ENCODE measurements around the gene PRR35. TPM values are rescaled to one million over a fixed set of nuclear protein-coding genes. Genes with fewer than 3 reads are reported as not detected.

PRR35 gene
- total RNA-seq, 1 donor from 2014 or later, result not detected

GRCh38 chr16:555528-556473 lies 4.4 kb upstream of the PRR35 start:
- no peak overlapping the region for H3K4me3 ChIP-seq (ENCODE audit: low read depth, low read length)
- peak; percentile 9 for TF ChIP-seq CTCF (IDR thresholded peaks at IDR 0.05; ENCODE audit: insufficient read depth, low read length, poor library complexity, severe bottlenecking)
- peaks cover 38% of the 10 kb centered on the region for H3K27me3 ChIP-seq (ENCODE audit: control insufficient read depth, insufficient read depth, low read length)
- no peak for DNase-seq (ENCODE audit: low read depth)
- H3K36me3 ChIP-seq (ENCODE audit: control insufficient read depth, insufficient read depth, low read length), result peaks cover 1% of the 10 kb centered on the region

DNA sequence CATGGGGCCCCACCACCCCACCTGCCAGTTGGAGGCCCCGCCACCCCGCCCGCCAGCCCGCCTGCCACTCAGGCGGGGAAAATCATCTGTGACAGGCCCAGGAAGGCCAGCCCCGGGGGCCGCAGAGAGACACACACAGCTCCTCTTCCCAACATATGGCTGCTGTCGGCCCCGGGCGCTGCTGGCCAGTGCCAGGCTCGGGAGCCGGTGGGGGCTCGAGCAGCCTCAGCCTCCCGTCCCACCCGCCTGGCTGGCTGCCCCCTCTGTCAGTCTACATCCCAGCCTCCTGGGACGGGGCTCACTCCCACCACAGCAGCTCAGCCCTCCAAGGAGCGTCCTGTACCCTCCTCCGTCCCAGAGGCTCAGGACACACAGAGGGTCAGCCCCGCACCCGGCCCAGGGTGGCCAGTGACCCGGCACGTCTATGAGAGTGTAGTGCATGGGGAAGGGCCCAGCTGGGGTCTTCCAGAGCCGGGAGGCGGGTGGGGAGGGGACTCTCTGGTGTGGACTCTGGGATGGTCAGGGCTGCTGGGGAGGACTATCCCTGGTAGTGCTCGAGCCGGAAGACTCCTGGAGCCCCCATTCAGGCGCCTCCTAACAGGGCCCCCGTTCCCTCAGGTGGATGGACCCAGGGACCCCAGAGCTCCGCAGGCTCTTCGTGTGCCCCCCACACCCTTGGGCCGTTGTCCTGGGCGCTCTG lies 3.6 kb upstream of the PRR35 start:
- Histone ChIP-seq H3K27me3 (ENCODE audit: control insufficient read depth, insufficient read depth, low read length) (peaks cover 47% of the 10 kb centered on the region), H3K4me3 (ENCODE audit: low read depth, low read length) (no peak overlapping the region), H3K36me3 (ENCODE audit: control insufficient read depth, insufficient read depth, low read length) (peaks cover 1% of the 10 kb centered on the region)
- no peak for DNase-seq (ENCODE audit: low read depth)
- TF ChIP-seq CTCF (IDR thresholded peaks at IDR 0.05; ENCODE audit: insufficient read depth, low read length, poor library complexity, severe bottlenecking), result no peak

DNA sequence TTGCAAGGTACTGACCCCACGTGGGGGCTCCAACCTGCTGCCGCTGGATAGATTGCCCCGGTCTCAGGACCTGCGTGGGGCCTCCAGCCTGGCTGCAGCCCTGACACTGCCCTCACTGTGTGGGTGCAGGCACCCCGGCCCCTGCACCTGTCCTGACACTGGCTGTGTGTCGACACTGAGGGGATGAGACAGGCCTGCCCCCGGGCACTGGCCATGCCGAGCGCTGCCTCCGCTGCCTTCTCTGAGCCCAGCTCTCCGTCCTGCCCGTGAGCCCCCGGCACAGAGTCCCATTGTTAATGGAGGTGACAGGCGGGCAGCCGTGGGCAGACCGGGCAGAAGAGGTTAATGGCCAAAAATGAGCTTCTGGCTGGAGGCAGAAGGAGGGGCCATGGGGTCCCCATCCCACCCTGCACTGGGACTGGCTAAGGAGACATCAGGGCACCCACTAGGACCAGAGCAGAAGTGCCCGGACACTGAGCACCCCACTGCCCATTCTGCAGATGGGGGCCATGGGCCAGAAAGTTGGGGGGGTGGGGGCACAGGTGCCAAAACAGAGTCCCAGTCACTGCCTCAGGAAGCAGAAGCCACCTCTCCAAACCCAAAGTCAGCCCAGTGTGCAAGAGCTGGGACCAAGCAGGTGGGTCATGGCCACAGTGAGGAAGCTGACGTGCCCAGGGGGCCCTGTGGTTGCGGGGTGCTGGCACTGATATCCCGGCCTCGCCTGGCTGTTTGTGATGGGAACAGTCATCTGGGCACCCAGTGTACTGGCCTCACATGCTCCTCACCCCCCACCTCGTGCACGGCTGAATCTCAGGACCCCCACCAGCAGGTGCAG lies 2.5 kb upstream of the PRR35 start:
- H3K4me3 ChIP-seq (ENCODE audit: low read depth, low read length), result no peak overlapping the region
- TF ChIP-seq CTCF (IDR thresholded peaks at IDR 0.05; ENCODE audit: insufficient read depth, low read length, poor library complexity, severe bottlenecking), result no peak
- DNase-seq (ENCODE audit: low read depth), result no peak
- H3K27me3 ChIP-seq (ENCODE audit: control insufficient read depth, insufficient read depth, low read length), result peaks cover 57% of the 10 kb centered on the region
- peaks cover under 1% of the 10 kb centered on the region for H3K36me3 ChIP-seq (ENCODE audit: control insufficient read depth, insufficient read depth, low read length)

- Histone ChIP-seq H3K4me3 (ENCODE audit: low read depth, low read length) (no peak overlapping the region), H3K36me3 (ENCODE audit: control insufficient read depth, insufficient read depth, low read length) (no peaks in the 10 kb centered on the region), H3K27me3 (ENCODE audit: control insufficient read depth, insufficient read depth, low read length) (peaks cover 61% of the 10 kb centered on the region)
- TF ChIP-seq CTCF (IDR thresholded peaks at IDR 0.05; ENCODE audit: insufficient read depth, low read length, poor library complexity, severe bottlenecking), result no peak
- DNase-seq (ENCODE audit: low read depth), result no peak
These were observed 1.7 kb upstream of the PRR35 start for GRCh38 chr16:558298-559020.

DNA sequence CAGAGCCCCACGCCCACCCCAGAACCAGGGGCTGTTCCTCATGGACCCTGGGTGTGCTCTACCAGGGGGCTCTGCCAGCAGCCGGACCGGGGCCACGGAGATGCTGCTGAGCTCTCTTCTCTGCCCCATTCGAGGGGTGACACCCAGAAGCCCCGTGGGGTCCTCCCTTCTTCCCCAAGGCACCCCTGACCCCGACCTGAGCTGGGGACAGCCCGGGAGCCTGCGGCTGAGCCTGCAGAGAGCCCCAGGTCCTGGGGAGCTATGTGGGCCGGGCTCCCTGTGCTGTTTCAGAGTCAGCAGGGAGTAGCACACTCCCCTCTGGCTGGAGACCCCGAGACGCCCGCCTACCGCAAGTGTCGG lies 1.2 kb upstream of the PRR35 start:
- no peak overlapping the region for H3K4me3 ChIP-seq (ENCODE audit: low read depth, low read length)
- TF ChIP-seq CTCF (IDR thresholded peaks at IDR 0.05; ENCODE audit: insufficient read depth, low read length, poor library complexity, severe bottlenecking), result no peak
- peaks cover 65% of the 10 kb centered on the region for H3K27me3 ChIP-seq (ENCODE audit: control insufficient read depth, insufficient read depth, low read length)
- H3K36me3 ChIP-seq (ENCODE audit: control insufficient read depth, insufficient read depth, low read length), result no peaks in the 10 kb centered on the region
- no peak for DNase-seq (ENCODE audit: low read depth)

All from kidney epithelial cell (primary cell).